GM18519 (cell line): ENCODE results near the gene GALNT14.

Experiments
- ATAC-seq: cut with Tn5 transposase; IDR thresholded peaks from one replicate; pipeline ENCODE4 v1.9.1; 2021; ENCODE audit warnings: mild to moderate bottlenecking, moderate library complexity; ENCODE audit not compliant: unreplicated experiment, low FRiP score

GALNT14 gene

GRCh38 chr2:31020713-31021112 is 117.5 kb downstream of the GALNT14 start:
- ATAC-seq, result no peak

- no peak for ATAC-seq
Measured at GRCh38 chr2:31018280-31018679, 120.0 kb downstream of the GALNT14 start.

- ATAC-seq, result no peak
Measured at GRCh38 chr2:31016648-31017047, 121.6 kb downstream of the GALNT14 start.

DNA sequence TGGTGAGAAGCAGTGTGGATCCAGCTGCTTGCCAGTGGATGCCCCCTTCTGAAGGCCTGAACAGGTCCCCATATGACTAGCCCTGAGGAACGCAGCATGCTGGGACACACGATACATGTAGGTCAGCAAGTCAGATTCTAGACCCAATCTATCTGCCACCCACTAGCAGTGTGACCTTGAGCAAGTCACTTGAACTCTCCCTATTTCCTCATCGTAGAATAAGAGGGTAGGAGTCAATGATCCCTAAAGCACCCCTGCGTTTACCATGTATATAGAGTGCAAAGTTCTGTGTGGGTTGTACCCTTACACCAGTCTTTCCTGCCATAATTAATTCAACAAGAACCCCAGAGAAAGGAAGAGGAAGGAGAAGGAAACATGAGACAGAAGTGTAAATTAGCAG is 123.7 kb downstream of the GALNT14 start:
- ATAC-seq, result no peak

- ATAC-seq, result no peak
Measured at GRCh38 chr2:31013301-31013700, 124.9 kb downstream of the GALNT14 start.

GRCh38 chr2:31012406-31012805 is 125.8 kb downstream of the GALNT14 start:
- no peak for ATAC-seq

- no peak for ATAC-seq
Measured at GRCh38 chr2:31011587-31011986, 126.7 kb downstream of the GALNT14 start.

DNA sequence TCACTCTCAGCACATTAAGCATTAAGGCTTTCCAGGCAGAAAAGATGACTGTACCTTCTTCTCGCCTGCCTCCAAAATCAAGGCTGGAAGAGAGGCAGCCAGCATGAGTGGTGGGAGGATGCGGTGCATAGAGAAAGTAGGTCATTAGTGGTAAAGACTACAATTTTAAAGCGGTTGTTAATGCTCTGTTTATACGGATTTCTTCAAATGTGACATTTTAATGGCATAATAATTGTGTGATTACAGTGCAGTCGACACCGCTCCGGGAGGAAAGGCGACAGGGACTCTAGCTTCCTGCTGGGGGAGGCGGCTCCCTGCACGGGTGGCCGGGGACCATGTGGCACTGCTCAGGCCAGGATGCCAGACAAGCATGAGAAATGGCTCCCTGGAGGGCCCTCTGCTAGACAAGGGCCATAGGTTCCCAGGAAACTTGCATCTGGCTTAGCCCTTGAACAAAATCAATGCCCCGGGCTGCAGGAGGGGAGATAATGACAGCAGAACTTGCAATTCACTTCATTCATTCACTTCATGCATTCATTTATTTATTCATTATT is 129.6 kb downstream of the GALNT14 start:
- no peak for ATAC-seq

- ATAC-seq, result no peak
Measured at GRCh38 chr2:31004257-31004656, 134.0 kb downstream of the GALNT14 start.

- no peak for ATAC-seq
Measured at GRCh38 chr2:31003749-31004148, 134.5 kb downstream of the GALNT14 start.

- ATAC-seq, result no peak
Measured at GRCh38 chr2:31002537-31003150, 135.6 kb downstream of the GALNT14 start.

DNA sequence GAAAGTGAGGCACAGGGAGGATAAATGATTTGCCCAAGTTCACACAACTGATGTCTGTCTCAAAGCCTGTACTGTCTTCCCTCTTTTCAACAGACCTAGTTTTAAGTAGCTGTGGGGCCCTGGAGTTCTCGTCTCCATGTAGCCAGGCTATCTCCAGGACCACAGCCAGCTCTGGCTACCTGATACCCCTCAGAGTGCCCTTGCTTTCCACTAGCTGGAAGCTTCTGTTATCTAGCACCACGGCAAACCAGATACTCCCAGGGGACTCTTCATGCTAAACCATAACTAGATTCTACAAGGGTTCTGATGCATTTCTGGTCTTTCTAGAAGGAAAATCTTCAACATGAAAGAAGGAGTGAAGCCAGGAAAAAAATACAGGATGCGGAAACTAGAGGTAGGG is 137.3 kb downstream of the GALNT14 start:
- no peak for ATAC-seq

- no peak for ATAC-seq
Measured at GRCh38 chr2:30998672-30999071, 139.6 kb downstream of the GALNT14 start.

DNA sequence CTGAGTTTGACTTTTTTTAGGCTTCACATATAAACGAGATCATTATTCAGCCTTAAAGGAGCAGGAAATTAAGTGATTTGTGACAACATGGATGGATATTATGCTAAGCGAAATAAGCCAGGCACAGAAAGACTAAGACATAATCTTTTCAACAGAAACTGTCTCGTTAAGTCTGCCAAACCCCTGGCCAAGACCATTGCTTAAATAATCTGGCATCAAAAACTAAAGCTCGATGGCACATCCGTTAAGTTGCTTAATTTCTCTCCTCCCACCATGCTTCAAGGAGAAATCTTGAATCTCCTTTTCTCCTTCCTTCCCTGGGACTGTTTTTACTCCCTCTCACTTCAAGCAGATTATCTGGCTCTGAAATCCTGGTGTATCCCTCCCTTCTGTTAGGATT is 140.3 kb downstream of the GALNT14 start:
- no peak for ATAC-seq

- ATAC-seq, result no peak
Measured at GRCh38 chr2:30994227-30995056, 143.8 kb downstream of the GALNT14 start.

- ATAC-seq, result no peak
Measured at GRCh38 chr2:30992781-30993180, 145.5 kb downstream of the GALNT14 start.

DNA sequence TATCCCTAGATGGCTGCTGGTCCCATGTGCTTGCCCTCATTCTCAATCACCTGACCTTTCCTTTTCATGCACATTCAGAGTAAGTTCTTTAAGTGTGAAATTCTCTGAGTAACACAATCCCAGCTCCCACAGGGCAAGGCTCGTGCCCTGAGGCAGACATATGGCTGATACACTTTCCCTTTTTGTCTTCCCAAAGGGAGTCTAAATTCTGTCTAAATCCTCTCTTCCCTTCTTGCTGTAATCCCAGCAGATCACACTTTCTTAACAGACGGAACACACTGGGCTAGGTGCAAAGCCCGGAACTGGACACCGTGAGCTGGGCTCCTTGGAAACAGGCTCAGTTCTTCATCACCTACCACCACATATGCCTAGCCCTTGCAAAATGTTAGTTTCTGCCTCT is 147.6 kb downstream of the GALNT14 start:
- no peak for ATAC-seq

DNA sequence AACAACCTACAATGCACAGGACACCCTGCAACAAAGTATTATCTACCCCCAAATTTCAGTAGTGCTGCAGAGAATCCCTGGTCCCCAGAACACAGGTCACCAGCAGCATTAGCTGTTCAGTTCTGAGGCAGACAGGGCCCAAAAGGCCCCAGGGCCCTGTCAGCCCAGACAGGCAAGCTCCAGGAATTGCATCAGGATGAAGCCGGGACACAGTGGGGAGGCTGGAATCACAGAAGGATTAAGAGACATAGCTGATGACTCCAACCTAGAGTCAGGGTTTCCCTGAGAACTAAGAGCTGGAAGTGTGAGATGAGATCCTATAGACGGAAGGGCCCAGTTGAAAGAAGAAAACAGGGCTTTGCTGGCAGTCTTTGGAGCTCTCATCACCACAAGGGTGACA is 148.1 kb downstream of the GALNT14 start:
- no peak for ATAC-seq

DNA sequence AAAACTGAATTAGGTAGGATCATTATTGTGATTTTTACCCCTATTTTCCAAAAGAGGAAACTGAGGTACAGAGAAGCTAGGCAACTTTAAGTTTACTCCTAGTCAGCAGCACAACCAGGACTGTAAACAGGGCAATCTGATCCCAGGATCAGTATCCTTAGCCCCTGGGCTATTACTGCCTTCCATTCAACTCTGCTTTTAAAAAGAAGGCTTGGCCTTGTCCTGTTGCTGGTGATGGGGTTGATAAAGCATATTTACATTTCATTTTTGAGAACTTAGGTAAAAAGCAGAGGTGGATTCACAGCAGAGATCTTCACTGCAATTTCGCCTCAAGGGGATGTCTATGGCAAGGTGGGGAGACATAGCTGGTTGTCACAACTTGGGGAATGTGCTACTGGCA is 148.5 kb downstream of the GALNT14 start:
- ATAC-seq, result no peak

DNA sequence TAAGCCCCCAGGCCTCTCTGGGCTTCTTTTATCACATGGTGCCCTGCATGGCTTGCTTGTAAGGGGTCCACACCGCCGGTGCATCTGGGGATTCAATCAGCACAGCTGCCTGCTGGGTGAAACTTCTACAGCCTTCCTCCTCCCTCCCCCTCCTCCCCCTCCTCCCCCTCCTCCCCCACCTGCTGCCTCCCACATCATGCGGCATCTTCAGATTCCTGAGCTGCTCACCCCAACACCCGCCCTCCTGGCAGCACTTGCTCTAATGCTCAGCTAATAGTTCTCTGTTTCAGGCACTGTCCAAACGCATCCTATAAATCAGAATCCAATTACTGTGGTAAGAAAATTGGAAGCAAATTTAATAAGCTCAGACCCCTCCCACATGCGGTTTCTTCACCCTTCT is 150.7 kb downstream of the GALNT14 start:
- ATAC-seq, result no peak

DNA sequence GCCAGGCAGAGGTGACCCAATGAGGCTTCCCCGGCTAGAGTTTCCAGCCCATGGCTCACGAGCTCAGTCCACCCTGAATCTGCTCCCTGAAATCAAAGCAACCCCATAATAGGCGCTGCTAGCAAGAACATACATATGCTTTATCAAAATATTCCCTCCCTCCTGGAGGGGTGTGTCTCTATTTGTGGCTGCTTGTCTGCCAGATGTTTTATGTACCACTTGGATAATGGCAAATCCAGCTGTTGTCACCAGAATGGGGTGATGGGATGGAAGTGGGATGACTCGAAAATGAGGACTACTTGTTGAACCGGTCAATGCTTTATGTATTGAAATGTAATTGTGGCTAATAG is 152.0 kb downstream of the GALNT14 start:
- ATAC-seq, result no peak
